Stimulated activated naive CD4-positive, alpha-beta T cell (primary cell): ENCODE data around the gene NDNF.

Experiments used
- DNase-seq, 6 experiments: peaks; one replicate each; lab custom pipeline; 2025; lab: John Stamatoyannopoulos, UW

The NDNF gene

GRCh38 chr4:121072224-121073003 is at the start of gene NDNF:
TSS of gene NDNF (minus strand) at chr4:121072535. CDS start at chr4:121045837, 26,698 bp downstream.
- DNase-seq, result peak; percentile 4 to 55 (median 40)

- DNase-seq, result no peak
Measured at GRCh38 chr4:121119715-121120114, 47.4 kb upstream of the NDNF start.

- DNase-seq, result no peak
Measured at GRCh38 chr4:121118344-121118743, 46.0 kb upstream of the NDNF start.

- no peak for DNase-seq
Measured at GRCh38 chr4:121114756-121115155, 42.4 kb upstream of the NDNF start.

GRCh38 chr4:121112530-121112929 is 40.2 kb upstream of the NDNF start:
- DNase-seq, result no peak

- DNase-seq, result no peak
Measured at GRCh38 chr4:121108557-121108956, 36.2 kb upstream of the NDNF start.

GRCh38 chr4:121107507-121107906 is 35.2 kb upstream of the NDNF start:
- no peak for DNase-seq

GRCh38 chr4:121100093-121100775 is 27.9 kb upstream of the NDNF start:
- DNase-seq, result no peak

- DNase-seq, result no peak
Measured at GRCh38 chr4:121098266-121098665, 25.9 kb upstream of the NDNF start.

GRCh38 chr4:121096629-121097028 is 24.3 kb upstream of the NDNF start:
- DNase-seq, result peak in 3 of 6 experiments; percentile 12 to 44 (median 42)

- no peak for DNase-seq
Measured at GRCh38 chr4:121096191-121096590, 23.9 kb upstream of the NDNF start.

GRCh38 chr4:121094297-121094966 is 22.1 kb upstream of the NDNF start:
- no peak for DNase-seq

- no peak for DNase-seq
Measured at GRCh38 chr4:121093261-121093660, 20.9 kb upstream of the NDNF start.

GRCh38 chr4:121091941-121092340 is 19.6 kb upstream of the NDNF start:
- DNase-seq, result no peak

GRCh38 chr4:121088867-121089266 is 16.5 kb upstream of the NDNF start:
- DNase-seq, result no peak

GRCh38 chr4:121079376-121079775 is 7.0 kb upstream of the NDNF start:
- no peak for DNase-seq

- no peak for DNase-seq
Measured at GRCh38 chr4:121077496-121077895, 5.2 kb upstream of the NDNF start.

GRCh38 chr4:121076416-121076815 is 4.1 kb upstream of the NDNF start:
- DNase-seq, result no peak

- DNase-seq, result no peak
Measured at GRCh38 chr4:121073672-121074381, 1.5 kb upstream of the NDNF start.

GRCh38 chr4:121073004-121073435 is 685 bp upstream of the NDNF start:
- no peak for DNase-seq

- peak in 1 of 6 experiments; percentile 30 for DNase-seq
Measured at GRCh38 chr4:121071640-121072223, 603 bp downstream of the NDNF start.
